ENCODE data around the gene BPTF. TPM values are rescaled to one million over a fixed set of nuclear protein-coding genes. Genes with fewer than 3 reads are reported as not detected.

The BPTF gene, protein sequence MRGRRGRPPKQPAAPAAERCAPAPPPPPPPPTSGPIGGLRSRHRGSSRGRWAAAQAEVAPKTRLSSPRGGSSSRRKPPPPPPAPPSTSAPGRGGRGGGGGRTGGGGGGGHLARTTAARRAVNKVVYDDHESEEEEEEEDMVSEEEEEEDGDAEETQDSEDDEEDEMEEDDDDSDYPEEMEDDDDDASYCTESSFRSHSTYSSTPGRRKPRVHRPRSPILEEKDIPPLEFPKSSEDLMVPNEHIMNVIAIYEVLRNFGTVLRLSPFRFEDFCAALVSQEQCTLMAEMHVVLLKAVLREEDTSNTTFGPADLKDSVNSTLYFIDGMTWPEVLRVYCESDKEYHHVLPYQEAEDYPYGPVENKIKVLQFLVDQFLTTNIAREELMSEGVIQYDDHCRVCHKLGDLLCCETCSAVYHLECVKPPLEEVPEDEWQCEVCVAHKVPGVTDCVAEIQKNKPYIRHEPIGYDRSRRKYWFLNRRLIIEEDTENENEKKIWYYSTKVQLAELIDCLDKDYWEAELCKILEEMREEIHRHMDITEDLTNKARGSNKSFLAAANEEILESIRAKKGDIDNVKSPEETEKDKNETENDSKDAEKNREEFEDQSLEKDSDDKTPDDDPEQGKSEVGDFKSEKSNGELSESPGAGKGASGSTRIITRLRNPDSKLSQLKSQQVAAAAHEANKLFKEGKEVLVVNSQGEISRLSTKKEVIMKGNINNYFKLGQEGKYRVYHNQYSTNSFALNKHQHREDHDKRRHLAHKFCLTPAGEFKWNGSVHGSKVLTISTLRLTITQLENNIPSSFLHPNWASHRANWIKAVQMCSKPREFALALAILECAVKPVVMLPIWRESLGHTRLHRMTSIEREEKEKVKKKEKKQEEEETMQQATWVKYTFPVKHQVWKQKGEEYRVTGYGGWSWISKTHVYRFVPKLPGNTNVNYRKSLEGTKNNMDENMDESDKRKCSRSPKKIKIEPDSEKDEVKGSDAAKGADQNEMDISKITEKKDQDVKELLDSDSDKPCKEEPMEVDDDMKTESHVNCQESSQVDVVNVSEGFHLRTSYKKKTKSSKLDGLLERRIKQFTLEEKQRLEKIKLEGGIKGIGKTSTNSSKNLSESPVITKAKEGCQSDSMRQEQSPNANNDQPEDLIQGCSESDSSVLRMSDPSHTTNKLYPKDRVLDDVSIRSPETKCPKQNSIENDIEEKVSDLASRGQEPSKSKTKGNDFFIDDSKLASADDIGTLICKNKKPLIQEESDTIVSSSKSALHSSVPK (N-terminal part only)
- 100 to 1,000 TPM; 104 to 106 TPM for total RNA-seq

DNA sequence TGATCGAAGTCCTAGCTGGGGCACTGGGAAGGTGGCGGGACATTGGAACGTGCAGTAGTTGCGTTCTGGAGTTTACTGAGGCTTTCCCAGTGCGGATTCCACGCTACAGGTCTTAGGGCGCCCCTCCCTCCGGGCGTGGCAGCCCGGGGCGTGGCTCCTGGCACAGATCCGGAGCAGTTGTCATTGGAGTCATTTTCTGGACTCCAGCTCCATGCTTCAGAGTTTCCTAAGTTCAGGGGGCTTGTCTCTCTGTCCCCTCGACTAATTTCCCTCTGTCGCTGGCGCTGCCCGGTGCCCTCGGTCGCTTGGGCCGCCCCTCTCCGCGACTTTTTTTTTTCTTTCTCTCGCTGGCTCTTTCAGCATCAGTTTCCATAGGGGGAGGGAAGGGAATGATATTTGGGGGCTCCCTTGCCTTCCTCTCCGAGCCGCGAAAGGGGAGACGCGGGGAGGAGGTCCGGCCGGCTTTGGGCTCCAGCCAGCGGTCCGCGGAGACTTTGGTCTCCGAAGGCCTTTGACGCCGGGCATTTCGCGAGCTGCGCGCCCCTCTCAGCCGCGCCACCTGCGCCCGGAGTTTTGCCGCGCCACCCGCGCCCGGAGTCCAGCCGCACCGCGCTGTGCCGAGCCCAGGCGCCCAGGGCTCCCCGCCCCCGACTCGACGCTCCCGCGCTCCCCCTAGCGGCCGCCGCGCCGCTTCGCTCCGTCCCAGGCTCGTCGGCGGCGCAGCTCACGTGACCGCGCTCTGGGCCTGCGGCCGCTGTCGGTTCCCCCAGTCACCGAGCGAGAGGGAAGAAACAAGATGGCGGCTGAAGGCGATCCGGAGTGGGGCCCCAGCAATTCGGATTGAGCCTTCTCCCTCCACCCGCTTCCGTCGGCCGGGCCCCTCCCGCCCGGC lies at the start of gene BPTF:
BPTF (plus strand) TSS at position 769 of the 892 bp plus-strand sequence. CDS start 222 bp downstream, outside the sequence.

DNA sequence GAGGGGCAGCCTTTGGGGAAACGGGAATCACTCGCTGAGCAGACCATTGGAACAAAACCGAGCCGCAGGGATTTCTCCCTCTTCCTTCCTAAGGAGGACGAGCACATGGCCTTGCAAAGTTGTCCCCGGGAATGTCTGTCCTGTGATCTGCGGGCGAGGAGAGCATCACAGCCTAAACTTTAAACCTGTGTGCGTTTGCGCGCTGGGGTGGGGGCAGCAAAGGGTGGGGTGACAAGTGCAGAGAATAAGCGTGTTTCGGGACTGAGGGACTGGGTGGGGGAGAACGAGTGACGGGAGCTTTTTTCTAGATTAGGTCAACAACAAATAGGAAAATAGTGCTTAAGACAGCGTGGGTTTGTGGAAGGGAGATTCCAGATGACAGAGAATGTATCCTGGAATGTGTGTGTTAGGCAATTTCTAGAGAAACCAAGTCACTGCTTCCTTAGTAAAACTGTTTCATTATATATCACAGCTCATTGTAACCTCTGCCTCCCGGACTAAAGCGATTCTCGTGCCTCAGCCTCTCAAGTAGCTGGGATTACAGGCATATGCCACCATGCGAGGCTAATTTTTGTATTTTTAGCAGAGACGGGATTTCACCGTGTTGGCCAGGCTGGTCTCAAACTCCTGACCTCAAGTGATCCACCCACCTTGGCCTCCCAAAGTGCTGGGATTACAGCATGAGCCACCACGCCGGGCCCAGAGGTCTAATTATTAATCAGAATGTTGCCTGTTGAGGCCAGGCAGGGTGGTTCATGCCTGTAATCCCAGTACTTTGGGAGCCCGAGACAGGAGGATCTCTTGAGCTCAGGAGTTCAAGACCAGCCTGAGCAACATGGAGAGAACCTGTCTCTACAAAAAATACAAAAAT lies 171.2 kb downstream of the BPTF start, which contains the start of gene C17orf58:
C17orf58 (minus strand) TSS at position 169 of the 871 bp plus-strand sequence. CDS start 271 bp downstream, outside the sequence.

Other genes starting within 250 kb of the BPTF start
- gene NOL11, start 107.6 kb upstream of the BPTF start, total RNA-seq: 10 to 100 TPM; 56.2 to 58.6 TPM
- 1 to 10 TPM; 3.4 to 3.9 TPM for gene C17orf58, start 171.0 kb downstream of the BPTF start, total RNA-seq
- gene KPNA2, start 210.2 kb downstream of the BPTF start, total RNA-seq: 100 to 1,000 TPM; 138 to 153 TPM

Measured in activated naive CD4-positive, alpha-beta T cell treated with anti-CD3 and anti-CD28 coated beads, Interleukin-2, amount 10 ng/mL, durations not matched to agents 5 hours and 36 hours (primary cell).